NCI-H1048 (cell line): ENCODE measurements around the gene CCL21.
"Not testable (repeated sequence)": the region's sequence is repeated elsewhere in the genome, so short reads cannot be mapped to it uniquely, and the experiment has no call there.

Experiments
- DNase-seq: peaks from one replicate; lab custom pipeline; 2025; lab: John Stamatoyannopoulos, UW

CCL21 gene

GRCh38 chr9:34710023-34710422 is at the start of gene CCL21:
Gene CCL21, minus strand, starts transcription at chr9:34710136. Its CDS starts 70 bp downstream, at chr9:34710066.
- no peak for DNase-seq

- no peak for DNase-seq
These were observed 49.6 kb upstream of the CCL21 start for GRCh38 chr9:34759432-34760134.

DNA sequence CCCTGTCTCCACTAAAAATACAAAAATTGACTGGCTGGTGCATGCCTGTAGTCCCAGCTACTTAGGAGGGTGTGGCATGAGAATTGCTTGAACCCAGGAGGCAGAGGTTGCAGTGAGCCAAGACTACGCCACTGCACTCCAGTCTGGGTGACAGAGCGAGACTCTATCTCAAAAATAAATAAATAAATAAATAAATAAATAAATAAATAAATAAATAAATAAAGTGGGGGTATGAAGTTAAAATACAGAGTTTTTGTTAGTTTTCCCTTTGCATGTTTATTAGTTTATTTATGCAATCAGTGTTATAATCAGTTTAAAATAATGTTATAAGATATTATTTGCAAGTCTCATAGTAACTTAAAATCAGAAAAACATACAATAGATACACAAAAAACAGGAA is 40.4 kb upstream of the CCL21 start:
- DNase-seq, result not testable (repeated sequence)

GRCh38 chr9:34746526-34746925 is 36.6 kb upstream of the CCL21 start:
- DNase-seq, result no peak

DNA sequence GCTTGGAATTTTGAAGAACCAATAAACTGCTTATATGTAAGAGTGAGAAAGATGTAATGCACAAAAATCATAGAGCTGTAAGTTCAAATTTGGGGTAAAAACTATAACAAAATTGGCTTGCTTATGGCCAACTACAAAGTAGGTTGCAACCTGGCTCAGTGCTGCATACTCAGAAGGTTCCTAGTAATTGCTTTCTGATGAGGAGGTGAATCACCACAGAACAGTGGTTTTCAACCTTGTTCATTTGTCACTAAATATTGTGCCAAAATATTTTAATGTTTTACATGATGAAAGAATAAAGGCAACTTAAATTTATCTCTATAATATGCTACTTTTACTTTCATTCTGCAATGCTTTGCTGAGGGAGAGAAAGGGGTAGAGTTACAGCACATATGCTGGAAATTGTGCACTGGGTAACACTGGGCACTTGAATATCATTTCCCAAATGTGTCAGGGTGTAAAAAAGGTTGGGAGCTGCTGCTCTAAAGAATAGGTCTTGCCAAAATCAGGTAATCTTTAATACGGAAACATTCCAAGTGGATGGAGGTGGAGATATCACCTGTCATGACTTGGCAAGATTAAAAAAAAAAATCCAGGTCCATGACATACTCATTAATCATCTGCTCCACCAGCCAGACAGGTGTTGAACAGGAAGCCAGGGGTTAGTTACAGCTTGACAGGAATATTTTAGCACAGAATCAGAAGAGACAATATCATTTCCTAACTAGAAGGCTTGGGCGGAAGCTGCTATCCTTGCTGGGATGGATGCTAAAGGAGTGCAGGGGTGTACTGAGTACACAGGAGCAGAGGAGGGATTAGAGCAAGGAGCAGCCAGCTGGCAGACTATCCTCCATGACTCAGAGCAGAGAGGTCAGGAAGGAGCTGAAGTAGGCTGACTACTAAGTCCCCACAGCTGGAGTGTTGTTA is 34.6 kb upstream of the CCL21 start:
- no peak for DNase-seq

DNA sequence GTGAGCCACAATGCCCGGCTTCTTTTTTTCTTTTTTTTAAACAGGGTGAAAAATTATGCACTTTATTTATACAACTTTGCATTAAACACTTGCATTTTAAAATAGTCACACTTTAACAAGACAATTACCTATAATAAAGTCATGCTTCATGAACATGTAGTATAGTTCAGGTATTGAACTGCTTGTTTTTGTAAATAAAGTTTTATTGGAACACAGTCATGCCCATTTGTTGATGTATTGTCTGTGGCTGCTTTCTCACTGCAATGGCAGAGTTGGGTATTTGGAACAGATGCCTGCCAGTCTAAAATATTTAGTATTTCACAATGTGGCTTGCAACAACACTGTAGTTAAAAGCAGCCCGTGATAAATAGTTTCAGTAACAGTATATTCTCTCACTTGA is 32.8 kb upstream of the CCL21 start:
- no peak for DNase-seq

- no peak for DNase-seq
These were observed 31.7 kb upstream of the CCL21 start for GRCh38 chr9:34741628-34742027.

GRCh38 chr9:34740176-34740575 is 30.2 kb upstream of the CCL21 start:
- not testable (repeated sequence) for DNase-seq

GRCh38 chr9:34737677-34738260 is 27.8 kb upstream of the CCL21 start:
- DNase-seq, result no peak

DNA sequence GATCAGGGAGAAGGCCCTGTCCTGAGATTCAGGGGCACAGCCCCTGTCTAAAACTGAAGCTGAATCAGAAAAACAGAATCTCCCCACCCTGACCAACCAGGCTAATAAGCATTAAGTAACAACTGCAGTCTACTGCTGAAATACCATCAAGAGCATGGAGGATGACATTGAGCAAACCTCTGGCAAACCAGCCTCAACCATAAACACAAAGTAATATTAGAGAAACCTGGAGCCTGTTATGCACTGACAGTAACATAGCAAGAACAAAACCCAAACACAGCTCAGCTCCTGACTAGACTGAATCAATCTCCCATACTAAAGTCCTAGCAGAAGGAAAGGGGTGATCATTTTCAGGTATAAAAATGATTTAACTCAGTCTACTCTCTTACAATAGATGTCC is 24.8 kb upstream of the CCL21 start:
- no peak for DNase-seq

- DNase-seq, result no peak
These were observed 22.9 kb upstream of the CCL21 start for GRCh38 chr9:34732886-34733285.

GRCh38 chr9:34732478-34732877 is 22.5 kb upstream of the CCL21 start:
- no peak for DNase-seq

DNA sequence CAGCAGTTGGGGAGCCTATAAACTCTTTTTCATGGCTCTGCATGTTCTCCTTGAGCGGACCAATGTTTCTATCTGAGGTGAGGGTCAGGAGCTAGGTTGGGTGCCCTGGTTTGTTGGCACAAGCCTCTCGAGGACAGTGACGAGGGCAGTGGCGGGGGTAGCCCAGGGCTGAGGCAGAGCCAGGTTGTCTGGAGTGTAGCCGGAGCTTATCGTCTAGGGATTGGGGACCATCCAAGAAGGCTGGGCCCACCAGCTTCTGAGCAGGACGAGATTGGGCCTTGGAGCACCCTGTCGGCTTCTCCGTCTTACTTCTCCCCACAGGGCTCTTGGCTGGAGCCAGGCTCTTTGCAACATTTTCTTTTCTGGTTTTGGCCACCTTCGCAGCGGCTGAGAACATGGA is 13.2 kb upstream of the CCL21 start:
- no peak for DNase-seq

- not testable (repeated sequence) for DNase-seq
These were observed 9.8 kb upstream of the CCL21 start for GRCh38 chr9:34719769-34720025.

GRCh38 chr9:34719021-34719768 is 9.3 kb upstream of the CCL21 start:
- DNase-seq, result no peak

DNA sequence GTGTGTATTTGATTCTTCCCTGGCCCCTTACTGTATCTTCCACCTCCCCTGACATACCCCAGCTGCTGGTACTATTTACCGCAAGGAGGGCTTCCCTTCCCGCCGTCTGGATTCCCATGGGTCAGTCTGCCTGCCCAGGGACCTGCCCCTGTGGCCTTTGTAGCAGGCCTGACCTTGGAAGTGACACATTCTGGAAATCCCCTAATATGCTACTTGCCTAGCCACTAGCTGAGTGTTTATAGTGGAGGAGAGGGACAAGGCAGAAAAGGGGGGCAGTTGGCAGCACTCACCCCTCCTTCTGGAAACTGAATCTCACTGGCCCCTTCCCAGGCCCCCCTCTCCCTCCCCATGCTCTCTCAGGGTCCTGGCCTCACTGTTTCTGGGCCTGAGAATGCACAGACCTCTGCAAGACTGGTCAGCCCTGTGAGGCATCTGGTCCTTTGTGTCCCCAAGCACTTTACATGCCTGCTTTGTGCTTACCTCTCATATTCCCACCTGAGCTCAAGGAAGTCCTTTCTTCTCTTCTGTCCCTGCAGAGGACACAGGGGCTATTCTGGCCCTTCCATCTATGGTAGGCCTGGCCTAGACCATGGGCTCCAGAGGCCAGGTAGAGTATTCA is 8.2 kb upstream of the CCL21 start:
- DNase-seq, result no peak

DNA sequence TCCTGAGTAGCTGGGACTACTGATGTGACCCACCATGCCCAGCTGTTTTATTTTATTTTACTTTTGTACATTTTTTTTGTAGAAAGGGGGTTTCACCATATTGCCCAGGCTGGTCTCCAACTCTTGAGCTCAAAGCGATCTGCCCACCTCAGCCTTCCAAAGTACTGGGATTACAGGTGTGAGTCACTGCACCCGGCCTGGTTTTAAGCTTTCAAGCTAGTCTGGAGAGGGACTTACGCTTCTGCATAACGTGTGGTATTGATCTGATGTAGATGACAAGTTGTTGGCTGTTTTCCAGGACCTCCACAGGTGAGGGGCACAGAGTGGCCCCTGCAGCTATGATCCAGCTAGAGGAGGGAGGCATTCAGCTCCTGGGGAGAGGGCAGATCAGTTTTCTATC is 6.8 kb upstream of the CCL21 start:
- no peak for DNase-seq

DNA sequence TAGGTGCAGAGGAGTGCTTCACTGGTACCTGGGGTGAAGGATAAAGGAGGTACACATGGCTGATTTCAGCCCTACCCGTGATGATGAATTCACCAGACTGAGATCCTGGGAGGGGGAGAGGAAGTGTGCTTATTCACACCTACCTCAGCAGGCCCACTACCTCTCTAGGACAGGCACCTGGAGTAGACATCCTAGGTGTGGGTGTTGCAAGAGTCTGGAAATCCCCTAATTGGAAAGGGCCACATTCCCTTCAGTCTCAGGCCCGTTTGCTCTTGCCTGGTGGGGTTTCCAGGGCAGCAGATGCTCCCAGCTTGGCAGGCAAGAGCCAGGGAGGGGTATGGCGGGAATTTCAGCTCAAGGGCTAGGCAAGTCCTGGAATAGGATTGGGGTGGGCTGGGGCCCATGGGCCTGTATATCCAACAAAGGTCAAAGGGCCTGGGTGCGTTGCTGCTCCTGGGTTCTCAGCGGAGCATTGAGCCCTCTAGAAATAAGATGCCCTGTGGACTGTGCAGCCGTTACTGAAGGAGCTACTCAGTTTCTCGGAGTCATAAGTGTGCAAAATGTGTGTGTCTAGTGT is 5.8 kb upstream of the CCL21 start:
- no peak for DNase-seq

- DNase-seq, result no peak
These were observed 4.1 kb upstream of the CCL21 start for GRCh38 chr9:34714007-34714406.

DNA sequence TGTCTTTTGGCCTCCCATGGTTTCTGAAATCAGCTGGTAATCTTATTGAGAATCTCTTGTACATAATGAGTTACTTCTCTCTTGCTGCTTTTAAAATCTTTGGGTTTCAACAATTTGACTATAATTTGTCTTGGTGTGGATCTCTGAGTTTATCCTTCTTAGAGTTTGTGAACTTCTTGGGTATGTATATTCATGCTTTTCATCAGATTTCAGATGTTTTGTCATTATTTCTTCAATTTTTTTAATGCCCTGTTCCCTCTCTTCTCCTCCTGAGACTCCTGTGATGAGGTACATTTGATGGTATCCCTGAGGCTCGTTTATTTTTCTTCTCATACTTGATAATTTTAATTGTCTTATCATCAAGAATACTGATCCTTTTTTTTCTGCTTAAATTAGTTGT is 2.2 kb upstream of the CCL21 start:
- DNase-seq, result no peak

DNA sequence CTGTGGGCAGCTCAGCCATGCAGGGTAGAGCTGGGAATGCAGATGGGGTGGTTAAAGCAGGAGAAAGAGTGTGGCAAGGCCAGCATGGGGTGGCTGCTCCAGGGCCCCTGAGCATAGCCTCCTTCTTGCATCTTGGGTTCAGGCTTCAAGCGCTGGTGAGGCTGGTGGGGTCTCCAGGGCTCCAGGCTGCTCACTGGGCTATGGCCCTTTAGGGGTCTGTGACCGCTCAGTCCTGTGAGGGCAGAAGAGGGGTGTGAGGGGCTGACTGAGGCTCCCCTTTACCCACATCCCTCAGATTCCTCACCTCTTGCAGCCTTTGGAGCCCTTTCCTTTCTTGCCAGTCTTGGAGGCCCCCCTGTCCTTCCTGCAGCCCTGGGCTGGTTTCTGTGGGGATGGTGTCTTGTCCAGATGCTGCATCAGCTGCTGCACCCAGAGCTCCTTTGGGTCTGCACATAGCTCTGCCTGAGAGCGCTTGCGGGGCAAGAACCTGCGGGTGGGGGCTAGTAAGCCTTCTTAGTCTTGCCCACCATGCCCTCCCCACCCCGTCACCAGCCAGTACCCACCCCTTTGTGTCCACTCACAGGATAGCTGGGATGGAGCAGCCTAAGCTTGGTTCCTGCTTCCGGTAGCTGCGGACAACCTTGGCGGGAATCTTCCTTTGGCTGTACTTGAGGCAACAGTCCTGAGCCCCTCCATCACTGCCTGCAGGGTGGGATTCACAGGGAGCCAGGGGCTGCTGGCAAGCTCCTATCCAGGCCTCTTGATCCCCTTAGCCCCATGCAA is 549 bp downstream of the CCL21 start:
- DNase-seq, result no peak
